Gastroesophageal sphincter (tissue), 4 donors: ENCODE measurements around the gene NHS. TPM values are rescaled to one million over a fixed set of nuclear protein-coding genes. Genes with fewer than 3 reads are reported as not detected.

Source experiments
- ATAC-seq: fragments of 150-250 bp; one replicate; pipeline ENCODE4 v1.9.1; 2016; ENCODE audit warnings: mild to moderate bottlenecking, moderate library complexity
- H3K27ac ChIP-seq, 4 donors: fragments of 200-600 bp; sonication (generic) in 3 of 4; 1 replicate in 3 of 4; 2 replicates in 1 of 4; pipeline ENCODE4 v1.5.1; 2016 to 2019
- H3K27me3 ChIP-seq: fragments of 200-600 bp; sonication (generic); one replicate; pipeline ENCODE4 v1.5.1; 2019
- H3K36me3 ChIP-seq, 2 donors: fragments of 200-600 bp; sonication (generic); one replicate each; pipeline ENCODE4 v1.5.1; 2019; ENCODE audit warnings: control low read depth in 1 of 2
- H3K4me1 ChIP-seq, 3 donors: fragments of 200-600 bp; sonication (generic); 1 replicate in 2 of 3; 2 replicates in 1 of 3; pipeline ENCODE4 v1.5.1; 2016 to 2019; ENCODE audit warnings: control low read depth in 2 of 3
- H3K4me3 ChIP-seq, 2 donors: fragments of 200-600 bp; sonication (generic); one replicate each; pipeline ENCODE4 v1.5.1; 2019; ENCODE audit warnings: mild to moderate bottlenecking in 1 of 2, moderate library complexity in 1 of 2
- H3K9me3 ChIP-seq, 3 donors: fragments of 200-600 bp; sonication (generic); one replicate each; pipeline ENCODE4 v1.5.1; 2017 to 2019; ENCODE audit warnings: control low read depth in 2 of 3
- CTCF ChIP-seq, 4 experiments: fragments of 200-600 bp in 2 of 4; fragments of 450-650 bp in 2 of 4; sonication (generic) in 1 of 4; IDR thresholded peaks; one replicate each; pipeline ENCODE4 v1.5.1; 2017 to 2019; ENCODE audit warnings: antibody characterized with exemption in 4 of 4, mild to moderate bottlenecking in 2 of 4, moderate library complexity in 2 of 4
- EP300 ChIP-seq: sonication (generic); formaldehyde crosslinking; IDR thresholded peaks from one replicate; pipeline ENCODE4 v1.6.1; 2017; ENCODE audit warnings: antibody characterized with exemption, mild to moderate bottlenecking
- POLR2A ChIP-seq, 2 donors: fragments of 450-650 bp; IDR thresholded peaks; one replicate each; pipeline ENCODE4 v1.6.1; 2017; ENCODE audit warnings: antibody characterized with exemption in 2 of 2, mild to moderate bottlenecking in 2 of 2, moderate library complexity in 1 of 2
- POLR2AphosphoS5 ChIP-seq: sonication (generic); formaldehyde crosslinking; IDR thresholded peaks from one replicate; pipeline ENCODE4 v1.6.1; 2017; ENCODE audit warnings: antibody characterized with exemption
- WGBS, 2 donors: methylation state at CpG; one replicate each; pipeline ENCODE4 v1.1.5; 2018; ENCODE audit warnings: low coverage in 1 of 2; 5-methylcytosine and 5-hydroxymethylcytosine counted together
- total RNA-seq, 4 donors: library from RNA; depleted of rRNA; stranded (reverse); fragments of >200 nt; gene quantifications; one replicate each; pipeline ENCODE4 v1.1.0, GENCODE V29; 2016

NHS gene
- total RNA-seq, 4 donors from 2014 or later = 4.7 to 12.3 (median 6.6) TPM

- Histone ChIP-seq H3K36me3 (no peaks in the 10 kb centered on the region), H3K4me3 (no peak overlapping the region), H3K27me3 (no peaks in the 10 kb centered on the region), H3K4me1 (peaks cover 0 to 41% (median 7%) of the 10 kb centered on the region in 3 donors), H3K9me3 (no peaks in the 10 kb centered on the region), H3K27ac (peak overlapping the region in 1 of 4 donors; percentile 7)
- 21 to 50% methylated on average over 5 of the region's 5 CpGs for WGBS, 2 donors
- ATAC-seq = no peak
- no peak for TF ChIP-seq POLR2A (IDR thresholded peaks at IDR 0.05)
- peak; percentile 36 for TF ChIP-seq POLR2AphosphoS5
These were observed 204.0 kb downstream of the NHS start for GRCh38 chrX:17579026-17579425.

GRCh38 chrX:17580539-17581152 lies 205.6 kb downstream of the NHS start:
- Histone ChIP-seq H3K4me1 (peaks cover 0 to 47% (median 7%) of the 10 kb centered on the region in 3 donors), H3K9me3 (no peaks in the 10 kb centered on the region), H3K4me3 (no peak overlapping the region), H3K27ac (peak overlapping the region in 3 of 4 donors; percentile 46 to 59 (median 56)), H3K27me3 (no peaks in the 10 kb centered on the region), H3K36me3 (no peaks in the 10 kb centered on the region)
- peak; percentile 75 for ATAC-seq
- 8 to 22% methylated on average over 5 to 6 of the region's 6 CpGs for WGBS, 2 donors
- TF ChIP-seq POLR2AphosphoS5 (peak; percentile 43), POLR2A (IDR thresholded peaks at IDR 0.05) (no peak)

GRCh38 chrX:17581641-17582040 lies 206.6 kb downstream of the NHS start:
- no peaks in the 10 kb centered on the region for H3K27me3 ChIP-seq
- H3K4me1 ChIP-seq = peaks cover 0 to 47% (median 7%) of the 10 kb centered on the region in 3 donors
- H3K36me3 ChIP-seq = no peaks in the 10 kb centered on the region
- H3K4me3 ChIP-seq = no peak overlapping the region
- H3K9me3 ChIP-seq = no peaks in the 10 kb centered on the region
- TF ChIP-seq EP300 = no peak
- no peak for TF ChIP-seq POLR2AphosphoS5
- no peak for TF ChIP-seq CTCF (IDR thresholded peaks at IDR 0.05)
- TF ChIP-seq POLR2A (IDR thresholded peaks at IDR 0.05) = no peak
- peak overlapping the region in 3 of 4 donors; percentile 46 to 59 (median 56) for H3K27ac ChIP-seq
- WGBS, 2 donors = 38% methylated on average over 5 of the region's 5 CpGs
- no peak for ATAC-seq

- Histone ChIP-seq H3K27me3 (no peaks in the 10 kb centered on the region), H3K36me3 (no peaks in the 10 kb centered on the region), H3K9me3 (no peaks in the 10 kb centered on the region), H3K4me1 (peaks cover 0 to 42% (median 7%) of the 10 kb centered on the region in 3 donors), H3K4me3 (no peak overlapping the region), H3K27ac (no peak overlapping the region)
- ATAC-seq = no peak
- WGBS, 2 donors = 8% methylated on average over 1 of the region's 4 CpGs; no CpG with 5 or more reads in 1 of the 2 donors
- TF ChIP-seq POLR2AphosphoS5 = no peak
- TF ChIP-seq POLR2A (IDR thresholded peaks at IDR 0.05) = no peak
These were observed 209.3 kb downstream of the NHS start for GRCh38 chrX:17584248-17584681.

- H3K4me1 ChIP-seq = peaks cover 0 to 36% (median 7%) of the 10 kb centered on the region in 3 donors
- no peaks in the 10 kb centered on the region for H3K9me3 ChIP-seq
- no peak overlapping the region for H3K27ac ChIP-seq
- 78 to 82% methylated on average over 3 of the region's 3 CpGs for WGBS, 2 donors
- H3K27me3 ChIP-seq = no peaks in the 10 kb centered on the region
- no peaks in the 10 kb centered on the region for H3K36me3 ChIP-seq
- ATAC-seq = no peak
- no peak for TF ChIP-seq POLR2A (IDR thresholded peaks at IDR 0.05)
- no peak for TF ChIP-seq EP300
- TF ChIP-seq POLR2AphosphoS5 = no peak
- TF ChIP-seq CTCF (IDR thresholded peaks at IDR 0.05) = no peak
- no peak overlapping the region for H3K4me3 ChIP-seq
These were observed 210.0 kb downstream of the NHS start for GRCh38 chrX:17585006-17585405.

- H3K9me3 ChIP-seq = no peaks in the 10 kb centered on the region
- ATAC-seq = no peak
- peaks cover 0 to 28% (median 0%) of the 10 kb centered on the region in 3 donors for H3K4me1 ChIP-seq
- H3K27ac ChIP-seq = no peak overlapping the region
- H3K27me3 ChIP-seq = no peaks in the 10 kb centered on the region
- H3K36me3 ChIP-seq = no peaks in the 10 kb centered on the region
- no peak overlapping the region for H3K4me3 ChIP-seq
- TF ChIP-seq EP300 (no peak), POLR2A (IDR thresholded peaks at IDR 0.05) (no peak), POLR2AphosphoS5 (no peak), CTCF (IDR thresholded peaks at IDR 0.05) (no peak)
- WGBS, 2 donors = 92 to 93% methylated on average over 3 to 4 of the region's 6 CpGs
These were observed 212.4 kb downstream of the NHS start for GRCh38 chrX:17587366-17587765.
